ENCODE data around the gene KLHL29.

The KLHL29 gene

DNA sequence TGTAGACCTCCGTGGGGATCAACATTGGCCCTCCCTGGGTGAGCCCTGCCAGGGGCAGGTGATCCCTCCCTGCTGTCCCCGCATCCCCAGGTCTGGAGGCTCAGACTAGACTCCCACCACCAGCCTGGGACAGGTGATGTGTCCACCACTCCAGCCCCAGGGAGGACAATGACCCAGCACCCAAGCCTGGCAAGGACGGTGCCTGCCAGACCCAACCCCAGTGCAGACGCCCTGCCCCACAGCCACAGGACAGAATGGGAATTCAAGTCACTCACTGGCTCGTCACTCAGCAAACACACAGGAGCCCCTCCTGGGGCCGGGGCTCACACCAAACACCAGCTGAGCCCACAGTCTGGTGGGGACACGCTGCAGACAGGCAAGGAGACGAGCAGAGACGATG lies 302.2 kb downstream of the KLHL29 start:
- TF ChIP-seq ZFX (IDR thresholded peaks at IDR 0.05) = no peak
- TF ChIP-seq, protein P1, sequence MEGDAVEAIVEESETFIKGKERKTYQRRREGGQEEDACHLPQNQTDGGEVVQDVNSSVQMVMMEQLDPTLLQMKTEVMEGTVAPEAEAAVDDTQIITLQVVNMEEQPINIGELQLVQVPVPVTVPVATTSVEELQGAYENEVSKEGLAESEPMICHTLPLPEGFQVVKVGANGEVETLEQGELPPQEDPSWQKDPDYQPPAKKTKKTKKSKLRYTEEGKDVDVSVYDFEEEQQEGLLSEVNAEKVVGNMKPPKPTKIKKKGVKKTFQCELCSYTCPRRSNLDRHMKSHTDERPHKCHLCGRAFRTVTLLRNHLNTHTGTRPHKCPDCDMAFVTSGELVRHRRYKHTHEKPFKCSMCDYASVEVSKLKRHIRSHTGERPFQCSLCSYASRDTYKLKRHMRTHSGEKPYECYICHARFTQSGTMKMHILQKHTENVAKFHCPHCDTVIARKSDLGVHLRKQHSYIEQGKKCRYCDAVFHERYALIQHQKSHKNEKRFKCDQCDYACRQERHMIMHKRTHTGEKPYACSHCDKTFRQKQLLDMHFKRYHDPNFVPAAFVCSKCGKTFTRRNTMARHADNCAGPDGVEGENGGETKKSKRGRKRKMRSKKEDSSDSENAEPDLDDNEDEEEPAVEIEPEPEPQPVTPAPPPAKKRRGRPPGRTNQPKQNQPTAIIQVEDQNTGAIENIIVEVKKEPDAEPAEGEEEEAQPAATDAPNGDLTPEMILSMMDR (conservative IDR thresholded peaks at IDR 0.05) = no peak
- no peak overlapping the region for H3K27ac ChIP-seq

DNA sequence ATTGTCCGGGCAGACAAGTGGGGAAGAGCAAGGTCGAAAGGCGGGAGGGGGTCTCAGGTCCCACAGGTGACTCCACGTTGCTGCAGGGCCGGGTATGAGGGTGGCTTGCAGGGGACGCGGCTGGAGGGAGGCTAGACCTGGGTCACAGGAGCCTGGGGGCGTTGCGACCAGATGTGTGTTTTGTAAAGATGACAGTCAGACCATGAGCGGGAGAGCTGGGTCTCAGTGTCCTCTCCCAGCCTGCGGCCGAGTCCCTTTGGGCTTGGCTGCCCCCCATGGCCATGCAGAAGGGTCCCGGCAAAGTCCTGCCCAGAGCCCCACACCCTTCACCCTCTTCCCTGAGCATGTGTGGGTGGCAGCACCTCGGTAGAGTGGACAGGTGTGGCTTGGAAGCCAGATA lies 302.7 kb downstream of the KLHL29 start:
- TF ChIP-seq, protein P1 (conservative IDR thresholded peaks at IDR 0.05) = no peak
- TF ChIP-seq ZFX (IDR thresholded peaks at IDR 0.05) = no peak
- no peak overlapping the region for H3K27ac ChIP-seq

DNA sequence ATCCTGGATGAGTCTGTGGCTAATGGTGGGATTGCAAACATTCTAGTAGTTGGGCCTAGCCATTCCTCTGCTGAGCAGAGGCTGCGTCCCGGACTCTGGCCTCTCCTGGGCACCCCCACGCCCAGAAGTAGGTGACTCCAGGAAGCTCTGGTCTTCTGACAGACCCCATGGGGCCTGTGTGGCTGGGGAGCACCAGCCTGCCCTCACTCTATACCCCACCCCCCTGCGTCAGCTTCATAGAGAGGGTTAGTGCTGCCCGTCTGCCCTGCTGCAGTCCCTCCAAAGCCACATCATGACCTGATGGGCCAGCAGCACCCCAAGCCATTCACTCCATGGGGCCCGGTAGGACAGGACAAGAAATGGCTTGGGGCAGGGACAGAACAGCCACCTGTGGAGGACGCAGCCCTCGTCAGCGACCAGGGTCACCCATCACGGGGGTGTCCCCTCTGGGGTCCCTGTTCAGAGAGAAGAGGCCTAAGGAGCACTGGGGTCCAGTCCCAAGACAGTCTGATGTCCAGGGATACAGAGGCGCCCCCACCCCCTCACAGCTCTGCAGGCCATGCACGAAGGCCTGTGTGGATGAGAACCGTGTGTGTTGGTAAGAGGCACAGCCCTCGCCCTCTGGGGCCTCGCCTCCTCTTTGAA lies 303.6 kb downstream of the KLHL29 start:
- TF ChIP-seq, protein P1 (conservative IDR thresholded peaks at IDR 0.05) = no peak
- no peak for TF ChIP-seq ZFX (IDR thresholded peaks at IDR 0.05)

DNA sequence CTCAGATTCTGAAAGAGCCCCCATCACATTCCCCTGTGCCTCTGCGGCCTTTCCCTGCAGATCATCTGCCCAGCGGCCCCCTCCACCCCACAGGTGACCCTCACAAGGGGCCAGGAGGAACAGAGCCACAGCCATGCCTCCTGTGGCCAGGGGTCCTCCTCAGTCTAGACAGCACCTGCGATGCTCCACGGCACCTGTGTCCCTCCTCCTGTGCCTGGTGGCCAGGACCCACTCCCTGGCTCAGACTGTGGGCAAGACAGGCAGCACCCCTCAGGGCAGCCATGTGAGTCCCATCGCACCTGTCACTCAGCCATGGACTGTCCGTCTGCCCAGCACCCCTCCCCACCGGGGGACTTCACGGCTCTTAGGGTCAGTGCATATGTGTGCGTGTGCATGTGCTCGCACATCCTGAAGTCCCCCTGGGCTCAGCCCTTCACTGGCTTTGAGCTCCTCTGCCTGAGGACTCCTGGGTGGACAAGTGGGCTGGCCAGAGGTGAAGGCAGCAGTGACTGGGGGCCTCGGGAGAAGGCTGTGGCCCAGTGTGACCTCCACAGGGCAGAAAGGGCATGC lies 304.2 kb downstream of the KLHL29 start:
- H3K27ac ChIP-seq = no peak overlapping the region
- TF ChIP-seq ZFX (IDR thresholded peaks at IDR 0.05) = no peak
- TF ChIP-seq, protein P1 (conservative IDR thresholded peaks at IDR 0.05) = no peak

More for the DNA sequence above, 303.6 kb downstream of the KLHL29 start:
- H3K27ac ChIP-seq = no peak overlapping the region

DNA sequence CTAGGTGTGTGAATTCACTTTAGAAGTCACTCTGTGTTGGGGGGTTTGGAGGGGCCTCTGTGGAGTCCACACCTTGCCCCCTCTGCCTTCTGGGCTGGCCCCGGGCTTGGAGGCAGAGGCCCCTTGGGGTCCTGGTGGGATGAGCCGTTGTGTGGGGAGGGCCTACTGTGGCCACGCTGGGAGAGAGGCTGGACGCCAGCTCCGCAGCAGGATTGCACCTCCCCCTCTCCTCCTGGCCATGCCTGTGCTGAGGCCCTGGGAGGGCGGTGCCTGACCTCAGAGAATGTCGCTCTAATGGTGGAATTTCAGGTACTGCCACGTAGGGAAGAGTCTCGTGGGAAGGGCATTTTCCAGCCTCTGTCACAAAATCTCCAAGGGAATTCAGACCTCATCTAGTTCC lies 304.9 kb downstream of the KLHL29 start:
- TF ChIP-seq, protein P1 (conservative IDR thresholded peaks at IDR 0.05) = no peak
- TF ChIP-seq ZFX (IDR thresholded peaks at IDR 0.05) = no peak

DNA sequence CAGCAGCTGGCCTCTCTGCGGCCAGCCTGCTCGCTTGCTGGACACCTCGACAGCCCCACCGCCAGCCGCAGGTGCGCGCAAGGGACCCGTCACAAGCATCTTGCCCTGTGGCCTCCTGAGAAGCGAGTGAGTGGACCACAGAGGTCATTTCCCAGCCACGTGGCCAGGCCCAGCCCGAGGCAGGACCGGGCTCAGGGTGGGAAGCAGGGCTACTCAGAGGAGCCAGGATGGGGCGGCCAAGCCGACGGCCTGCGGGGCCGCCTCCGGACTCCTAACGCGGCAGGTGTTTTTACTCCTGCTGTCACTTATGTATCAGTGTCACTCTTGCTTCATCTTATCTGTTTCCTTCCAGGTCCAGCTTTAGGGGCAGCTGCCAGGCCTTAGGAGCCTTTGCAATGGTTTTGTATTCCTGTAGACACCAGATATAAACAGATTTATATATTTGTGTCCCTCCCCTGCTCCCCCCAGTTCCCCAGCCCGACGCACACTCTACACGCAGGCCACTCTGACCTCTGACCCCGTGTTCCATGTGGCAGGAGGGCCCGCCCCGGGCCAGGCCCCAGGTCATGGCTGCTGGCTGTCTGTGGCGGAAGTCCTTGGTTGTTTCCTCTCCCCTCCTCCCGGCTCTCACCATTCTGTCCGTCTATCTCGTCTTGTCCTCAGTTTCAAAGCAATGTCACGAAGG lies 305.6 kb downstream of the KLHL29 start:
- H3K27ac ChIP-seq = no peak overlapping the region
- TF ChIP-seq ZFX (IDR thresholded peaks at IDR 0.05) = no peak
- TF ChIP-seq, protein P1 (conservative IDR thresholded peaks at IDR 0.05) = no peak

More for the DNA sequence above, 304.9 kb downstream of the KLHL29 start:
- no peak overlapping the region for H3K27ac ChIP-seq

DNA sequence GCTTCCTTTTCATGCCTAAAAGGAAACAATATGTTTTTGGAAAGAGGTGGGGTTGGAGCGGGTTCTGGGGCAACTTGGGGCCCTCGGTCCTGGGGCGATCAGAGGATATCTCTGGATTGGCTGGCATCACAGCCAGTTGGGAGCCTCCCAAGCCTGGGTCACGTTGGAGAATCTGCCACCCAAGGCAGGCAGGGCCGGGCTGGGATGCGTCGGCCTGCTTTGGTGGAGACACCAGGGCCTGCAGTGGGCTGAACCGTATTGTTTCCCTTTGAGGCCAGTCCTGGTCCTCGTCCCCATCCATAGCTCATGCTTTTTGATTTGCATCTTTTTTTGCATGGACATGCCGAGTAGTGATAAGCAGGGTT lies 306.1 kb downstream of the KLHL29 start:
- TF ChIP-seq, protein P1 (conservative IDR thresholded peaks at IDR 0.05) = no peak
- TF ChIP-seq ZFX (IDR thresholded peaks at IDR 0.05) = no peak

More for the DNA sequence above, 306.1 kb downstream of the KLHL29 start:
- no peak overlapping the region for H3K27ac ChIP-seq
